Head of caudate nucleus (tissue), 42 donors: ENCODE data around the gene GOLGA6L24.
"Not testable (repeated sequence)": the region's sequence is repeated elsewhere in the genome, so short reads cannot be mapped to it uniquely, and the experiment has no call there.

Experiments used
- DNase-seq, 42 donors: peaks; one replicate each; pipeline versions ENCODE4 v3.0.0 to v3.0.0-alpha.2; 2020 to 2021; ENCODE audit warnings: mixed read lengths in 7 of 42
- intact Hi-C: fragments of 100-400 bp; cut with DNase I; formaldehyde crosslinking; loops from one replicate; pipeline ENCODE4 v1.15.0; 2022

Gene GOLGA6L24

GRCh38 chr15:28357984-28358383, at the start of gene GOLGA6L24:
TSS of gene GOLGA6L24 (minus strand) at chr15:28358084. CDS start at chr15:28358023, 61 bp downstream.
- intact Hi-C loops: not testable (repeated sequence)

DNA sequence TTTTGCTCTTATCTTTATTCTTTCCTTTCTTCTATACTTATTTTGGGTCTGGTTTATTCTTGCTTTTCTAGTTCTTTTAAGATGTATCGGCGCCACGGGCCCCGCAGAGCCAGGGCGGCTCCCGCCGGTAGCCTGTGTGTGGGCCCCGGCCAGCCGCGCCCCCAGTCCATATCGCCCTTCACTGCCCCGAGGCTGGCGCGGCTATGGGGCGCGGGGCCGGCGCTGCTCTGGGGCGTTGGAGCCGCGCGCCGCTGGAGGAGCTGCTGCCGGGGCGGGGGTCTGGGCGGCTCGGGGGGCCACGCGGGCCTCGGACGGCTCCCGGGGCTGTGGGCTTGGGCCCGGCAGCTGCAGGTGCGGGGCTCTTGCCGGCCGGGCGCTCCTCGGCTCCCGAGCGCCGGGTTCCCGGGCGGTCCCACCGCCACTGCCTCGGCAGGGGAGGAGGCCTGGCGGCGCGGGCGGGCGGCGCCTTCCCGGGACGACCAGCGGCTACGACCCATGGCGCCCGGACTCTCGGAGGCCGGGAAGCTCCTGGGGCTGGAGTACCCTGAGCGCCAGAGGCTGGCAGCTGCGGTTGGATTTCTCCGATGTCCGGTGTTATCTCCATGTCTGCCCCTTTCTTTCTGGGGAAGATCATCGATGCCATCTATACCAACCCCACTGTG, 45.0 kb upstream of the GOLGA6L24 start:
- DNase-seq, intact Hi-C loops: not testable (repeated sequence)

More at GRCh38 chr15:28357984-28358383, at the start of gene GOLGA6L24:
- not testable (repeated sequence) for DNase-seq

DNA sequence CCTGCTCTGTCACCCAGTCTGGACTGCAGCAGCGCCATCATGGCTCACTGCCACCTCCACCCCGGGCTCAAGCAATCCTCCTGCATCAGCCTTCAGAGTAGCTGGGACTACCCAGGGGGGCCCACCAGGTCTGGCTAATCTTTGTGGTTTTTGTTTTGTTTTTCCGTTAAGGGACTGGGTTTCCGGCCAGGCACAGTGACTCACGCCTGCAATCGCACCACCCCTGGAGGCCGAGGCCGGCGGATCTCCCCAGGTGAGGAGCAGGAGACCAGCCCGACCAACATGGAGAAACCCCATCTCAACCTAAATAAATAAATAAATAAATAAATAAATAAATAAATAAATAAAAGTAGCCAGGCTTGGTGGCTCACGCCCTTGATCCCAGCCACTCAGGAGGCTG, 38.1 kb upstream of the GOLGA6L24 start:
- intact Hi-C loops, DNase-seq: not testable (repeated sequence)

GRCh38 chr15:28380053-28380452, 22.2 kb upstream of the GOLGA6L24 start:
- intact Hi-C loops, DNase-seq: not testable (repeated sequence)

DNA sequence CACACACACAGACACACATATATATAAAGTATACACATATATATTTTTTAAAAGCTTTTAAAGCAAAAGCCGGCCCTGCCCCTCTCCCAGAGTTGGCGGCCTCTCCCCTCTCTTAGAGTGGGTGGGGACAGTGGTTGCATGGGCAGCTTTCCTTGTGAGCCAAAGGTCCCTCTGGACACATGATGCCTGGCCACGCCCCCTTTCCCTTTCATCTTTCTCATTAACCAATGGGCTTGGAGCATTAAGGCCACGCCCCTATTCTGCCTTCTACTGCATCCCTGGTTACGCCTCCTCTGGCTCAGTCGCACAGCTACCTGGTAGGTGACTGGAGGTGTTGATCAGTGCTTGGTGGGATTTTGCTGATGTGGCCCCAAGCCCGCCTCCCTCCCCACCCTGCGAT, 20.5 kb upstream of the GOLGA6L24 start, which contains the start of gene GOLGA8F:
Gene GOLGA8F, plus strand, starts transcription at position 301 of the 400 bp plus-strand sequence. Its CDS starts 98 bp downstream, at position 399.
- intact Hi-C loops, DNase-seq: not testable (repeated sequence)

GRCh38 chr15:28365502-28365901, 7.6 kb upstream of the GOLGA6L24 start:
- intact Hi-C loops, DNase-seq: not testable (repeated sequence)

DNA sequence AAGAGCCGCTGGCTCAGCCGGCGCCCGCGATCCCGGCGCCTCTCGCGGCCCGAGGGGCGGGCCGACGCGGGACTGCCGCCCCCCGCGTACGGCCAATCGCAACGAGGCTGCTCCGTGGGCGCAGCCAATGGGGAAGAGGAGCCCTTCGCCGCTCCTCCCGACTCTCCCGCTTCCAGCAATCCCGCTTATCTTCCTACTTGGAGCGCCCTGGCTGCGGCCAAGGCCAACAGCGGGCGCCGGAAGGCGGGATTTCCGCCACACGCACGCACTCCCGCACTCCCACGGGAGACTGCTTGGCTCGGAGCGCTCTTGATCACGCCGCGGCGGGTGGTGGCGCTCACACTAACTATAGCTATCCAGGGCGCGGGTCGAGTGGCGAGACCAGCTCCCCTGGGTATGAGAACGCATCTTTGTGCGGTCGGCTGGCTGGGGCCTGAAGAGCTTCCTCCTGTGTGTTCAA, 35.7 kb downstream of the GOLGA6L24 start, which contains the start of gene HERC2:
Gene HERC2, minus strand, starts transcription at position 51 of the 460 bp plus-strand sequence. CDS start 746 bp downstream, outside the sequence.
- intact Hi-C loops, DNase-seq: not testable (repeated sequence)

- DNase-seq: peak in 2 of 42 donors; percentile 3
- intact Hi-C loops: not testable (repeated sequence)
These were observed 36.4 kb downstream of the GOLGA6L24 start for GRCh38 chr15:28321358-28322078.

DNA sequence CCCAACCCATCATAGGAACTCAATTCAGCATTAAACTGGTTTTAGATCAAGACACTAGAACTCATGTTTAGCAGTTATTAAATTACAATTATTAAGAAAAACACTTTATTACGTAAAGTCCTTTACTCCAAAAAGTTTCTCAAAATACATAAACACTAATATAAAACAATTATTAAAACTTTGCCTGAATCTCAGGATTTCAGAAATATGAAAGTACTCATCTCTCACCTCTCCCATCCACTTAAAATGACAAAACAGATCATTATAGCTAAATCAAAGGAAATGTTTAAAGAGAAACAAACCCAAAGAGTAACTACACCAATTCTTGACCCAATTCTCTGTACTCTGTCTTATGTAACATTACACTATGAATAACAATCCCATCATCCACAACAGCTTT, 38.2 kb downstream of the GOLGA6L24 start:
- intact Hi-C loops, DNase-seq: not testable (repeated sequence)

- intact Hi-C loops, DNase-seq: not testable (repeated sequence)
These were observed 39.1 kb downstream of the GOLGA6L24 start for GRCh38 chr15:28318828-28319227.

GRCh38 chr15:28318122-28318521, 39.8 kb downstream of the GOLGA6L24 start:
- intact Hi-C loops, DNase-seq: not testable (repeated sequence)

- intact Hi-C loops, DNase-seq: not testable (repeated sequence)
These were observed 40.9 kb downstream of the GOLGA6L24 start for GRCh38 chr15:28316958-28317357.

DNA sequence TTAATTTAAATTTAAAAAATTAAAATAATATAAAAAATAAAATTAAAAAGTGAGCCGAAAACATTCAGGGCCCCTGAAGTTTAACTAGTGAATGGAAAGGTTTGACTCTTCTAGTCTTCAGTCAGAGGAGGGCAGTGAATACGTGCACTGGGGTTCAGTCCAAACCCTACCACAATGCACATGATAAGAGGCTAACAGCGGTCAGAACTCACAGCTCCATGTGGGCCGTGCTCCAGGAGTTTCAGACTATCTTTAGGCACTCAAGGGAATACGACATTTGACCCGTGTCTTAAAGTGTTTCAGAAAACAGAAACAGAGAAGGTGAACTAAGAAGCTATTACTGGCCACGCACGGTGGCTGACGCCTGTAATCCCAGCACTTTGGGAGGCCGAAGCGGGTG, 47.4 kb downstream of the GOLGA6L24 start:
- intact Hi-C loops, DNase-seq: not testable (repeated sequence)

GRCh38 chr15:28308718-28309117, 49.2 kb downstream of the GOLGA6L24 start:
- DNase-seq, intact Hi-C loops: not testable (repeated sequence)
